OCI-LY7 (cell line): ENCODE measurements around the gene PARP3.

Experiments used
- CTCF ChIP-seq: fragments of 200-600 bp; sonication (generic); conservative IDR thresholded peaks from 2 replicates; pipeline ENCODE4 v1.5.1; 2014; ENCODE audit warnings: mild to moderate bottlenecking, antibody characterized with exemption, low read length, moderate library complexity, mixed read lengths
- EZH2phosphoT487 ChIP-seq: fragments of 200-600 bp; sonication (generic); IDR thresholded peaks from 2 replicates; pipeline ENCODE4 v1.6.1; 2018; ENCODE audit warnings: low read depth, borderline replicate concordance, mild to moderate bottlenecking, mixed run types, antibody characterized with exemption, low read length, moderate library complexity, mixed read lengths

DNA sequence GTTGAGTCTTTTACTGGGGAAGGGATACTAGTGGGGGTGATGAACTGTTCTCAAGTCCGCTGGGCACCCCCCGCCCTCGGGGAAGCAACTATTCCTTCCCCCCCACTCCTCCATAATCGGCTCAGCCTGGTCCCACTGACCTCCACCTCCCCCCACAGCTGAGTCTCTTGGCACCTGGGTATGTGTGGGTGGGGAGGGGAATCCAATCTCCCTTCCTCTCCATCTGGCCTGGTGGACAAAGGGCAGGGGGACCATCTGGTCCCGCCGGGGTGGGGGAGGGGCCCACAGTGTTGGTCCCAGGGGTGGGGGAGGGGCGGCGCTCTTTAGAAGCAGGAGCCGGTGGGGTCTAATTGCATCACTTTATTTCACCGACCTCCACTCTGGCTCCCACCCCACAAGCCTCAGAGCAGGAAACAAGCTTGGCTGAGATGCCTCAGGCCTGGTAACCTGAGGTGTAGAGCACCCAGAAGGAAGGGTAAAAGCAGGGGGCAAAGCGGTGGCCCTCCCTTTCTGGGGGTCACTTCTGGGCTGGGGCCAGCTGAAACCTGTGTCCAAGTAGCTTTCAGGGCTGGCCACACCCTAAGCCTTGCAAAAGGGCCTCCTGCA is 26.1 kb downstream of the PARP3 start:
- TF ChIP-seq CTCF = no peak
- TF ChIP-seq EZH2phosphoT487 = 0 out of 2 replicates have a peak, but pooled peaks have one; percentile 12
